Parathyroid adenoma (tissue), 2 donors: Measurements from ENCODE around the gene VMP1.

ENCODE experiments used
- H2AFZ ChIP-seq: fragments of 300-600 bp; sonication (generic); one replicate; pipeline ENCODE4 v1.7.0; 2017; ENCODE audit warnings: antibody characterized with exemption, mild to moderate bottlenecking
- H3K27ac ChIP-seq: fragments of 300-600 bp; sonication (generic); one replicate; pipeline ENCODE4 v1.7.0; 2017
- H3K27me3 ChIP-seq: fragments of 300-600 bp; sonication (generic); one replicate; pipeline ENCODE4 v1.7.0; 2017; ENCODE audit warnings: low read length; ENCODE audit not compliant: control insufficient read depth, insufficient read depth
- H3K36me3 ChIP-seq: fragments of 300-600 bp; sonication (generic); one replicate; pipeline ENCODE4 v1.7.0; 2017; ENCODE audit warnings: low read length; ENCODE audit not compliant: control insufficient read depth, insufficient read depth
- H3K4me1 ChIP-seq: fragments of 300-600 bp; sonication (generic); one replicate; pipeline ENCODE4 v1.7.0; 2017; ENCODE audit warnings: control low read depth
- H3K4me2 ChIP-seq: fragments of 300-600 bp; sonication (generic); one replicate; pipeline ENCODE4 v1.7.0; 2017; ENCODE audit warnings: low read length
- H3K4me3 ChIP-seq: fragments of 300-600 bp; sonication (generic); one replicate; pipeline ENCODE4 v1.7.0; 2017; ENCODE audit warnings: low read depth, low read length
- H3K79me2 ChIP-seq: fragments of 300-600 bp; sonication (generic); one replicate; pipeline ENCODE4 v1.7.0; 2017; ENCODE audit warnings: control low read depth
- H3K9ac ChIP-seq: fragments of 300-600 bp; sonication (generic); one replicate; pipeline ENCODE4 v1.7.0; 2017; ENCODE audit warnings: mild to moderate bottlenecking
- H3K9me3 ChIP-seq: fragments of 300-600 bp; sonication (generic); one replicate; pipeline ENCODE4 v1.7.0; 2017; ENCODE audit warnings: low read length; ENCODE audit not compliant: control insufficient read depth
- TF ChIP-seq, protein P1 (sequence below): fragments of 300-600 bp; sonication (generic); IDR thresholded peaks from one replicate; pipeline ENCODE4 v1.7.0; 2017; ENCODE audit warnings: antibody characterized with exemption, mild to moderate bottlenecking
- donor health status: primary hyperparathyroidism.

The VMP1 gene

DNA sequence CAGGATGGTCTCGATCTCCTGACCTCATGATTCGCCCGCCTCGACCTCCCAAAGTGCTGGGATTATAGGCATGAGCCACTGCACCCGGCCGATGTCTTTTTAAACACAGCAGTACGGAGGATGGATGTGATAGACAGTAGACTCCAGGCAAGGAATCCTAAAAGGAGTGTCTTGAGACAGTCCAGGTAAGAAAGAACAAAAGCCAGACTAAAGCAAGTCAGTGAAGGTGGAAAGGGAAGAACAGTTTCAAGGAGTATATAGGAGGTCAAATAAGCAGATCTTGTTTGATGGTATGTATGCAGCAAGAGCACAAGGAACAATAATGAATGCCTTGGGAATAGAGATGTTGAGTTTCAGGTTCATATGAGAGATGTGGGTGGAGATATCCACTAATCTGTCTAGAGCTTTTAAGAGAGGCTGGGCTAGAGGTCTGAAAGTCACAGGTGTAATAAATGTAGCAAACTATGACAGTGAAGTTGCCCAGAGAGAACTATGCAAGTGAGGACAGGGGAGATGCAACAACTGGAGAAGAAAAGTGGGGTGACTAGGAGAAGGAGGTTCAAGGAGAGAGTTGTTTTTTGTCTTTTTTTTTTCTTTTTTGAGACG is 180.8 kb downstream of the VMP1 start:
- H3K27me3 ChIP-seq, result no peaks in the 10 kb centered on the region
- H3K27ac ChIP-seq, result no peak overlapping the region
- no peaks in the 10 kb centered on the region for H3K9me3 ChIP-seq
- no peaks in the 10 kb centered on the region for H3K4me1 ChIP-seq
- H2AFZ ChIP-seq, result no peak overlapping the region
- H3K36me3 ChIP-seq, result no peaks in the 10 kb centered on the region
- no peak overlapping the region for H3K4me2 ChIP-seq
- H3K4me3 ChIP-seq, result no peak overlapping the region
- H3K79me2 ChIP-seq, result peaks cover 10% of the 10 kb centered on the region
- TF ChIP-seq, protein P1, sequence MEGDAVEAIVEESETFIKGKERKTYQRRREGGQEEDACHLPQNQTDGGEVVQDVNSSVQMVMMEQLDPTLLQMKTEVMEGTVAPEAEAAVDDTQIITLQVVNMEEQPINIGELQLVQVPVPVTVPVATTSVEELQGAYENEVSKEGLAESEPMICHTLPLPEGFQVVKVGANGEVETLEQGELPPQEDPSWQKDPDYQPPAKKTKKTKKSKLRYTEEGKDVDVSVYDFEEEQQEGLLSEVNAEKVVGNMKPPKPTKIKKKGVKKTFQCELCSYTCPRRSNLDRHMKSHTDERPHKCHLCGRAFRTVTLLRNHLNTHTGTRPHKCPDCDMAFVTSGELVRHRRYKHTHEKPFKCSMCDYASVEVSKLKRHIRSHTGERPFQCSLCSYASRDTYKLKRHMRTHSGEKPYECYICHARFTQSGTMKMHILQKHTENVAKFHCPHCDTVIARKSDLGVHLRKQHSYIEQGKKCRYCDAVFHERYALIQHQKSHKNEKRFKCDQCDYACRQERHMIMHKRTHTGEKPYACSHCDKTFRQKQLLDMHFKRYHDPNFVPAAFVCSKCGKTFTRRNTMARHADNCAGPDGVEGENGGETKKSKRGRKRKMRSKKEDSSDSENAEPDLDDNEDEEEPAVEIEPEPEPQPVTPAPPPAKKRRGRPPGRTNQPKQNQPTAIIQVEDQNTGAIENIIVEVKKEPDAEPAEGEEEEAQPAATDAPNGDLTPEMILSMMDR, result no peak
- no peak overlapping the region for H3K9ac ChIP-seq

DNA sequence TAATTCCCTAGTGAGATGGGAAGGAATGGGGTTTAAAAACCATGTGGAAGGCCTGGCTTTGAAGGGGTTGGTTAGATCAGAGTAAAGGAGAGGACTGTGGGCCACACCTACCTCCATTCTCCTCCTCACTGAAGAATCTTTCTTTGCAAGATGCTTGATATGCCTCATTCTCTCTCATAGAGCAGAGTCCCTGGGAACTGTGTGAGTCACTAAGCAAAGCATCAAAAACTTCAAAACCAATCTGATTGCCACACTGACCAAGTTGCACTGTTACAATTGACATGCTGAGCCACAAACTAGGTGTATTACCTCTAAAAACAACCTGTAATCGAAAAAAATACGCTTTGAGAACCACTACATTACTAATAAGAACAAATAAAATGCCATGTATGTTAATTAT is 183.3 kb downstream of the VMP1 start:
- no peaks in the 10 kb centered on the region for H3K9me3 ChIP-seq
- no peak overlapping the region for H3K4me2 ChIP-seq
- no peak overlapping the region for H3K27ac ChIP-seq
- TF ChIP-seq, protein P1, result no peak
- peaks cover 13% of the 10 kb centered on the region for H3K79me2 ChIP-seq
- H3K4me3 ChIP-seq, result no peak overlapping the region
- H3K27me3 ChIP-seq, result no peaks in the 10 kb centered on the region
- H3K4me1 ChIP-seq, result no peaks in the 10 kb centered on the region
- H3K9ac ChIP-seq, result no peak overlapping the region
- H2AFZ ChIP-seq, result no peak overlapping the region
- H3K36me3 ChIP-seq, result no peaks in the 10 kb centered on the region
